ENCODE data around the gene PCBP1.

GRCh38 chr2:70133127-70133452, 45.8 kb downstream of the PCBP1 start:
- TF ChIP-seq, protein P1, sequence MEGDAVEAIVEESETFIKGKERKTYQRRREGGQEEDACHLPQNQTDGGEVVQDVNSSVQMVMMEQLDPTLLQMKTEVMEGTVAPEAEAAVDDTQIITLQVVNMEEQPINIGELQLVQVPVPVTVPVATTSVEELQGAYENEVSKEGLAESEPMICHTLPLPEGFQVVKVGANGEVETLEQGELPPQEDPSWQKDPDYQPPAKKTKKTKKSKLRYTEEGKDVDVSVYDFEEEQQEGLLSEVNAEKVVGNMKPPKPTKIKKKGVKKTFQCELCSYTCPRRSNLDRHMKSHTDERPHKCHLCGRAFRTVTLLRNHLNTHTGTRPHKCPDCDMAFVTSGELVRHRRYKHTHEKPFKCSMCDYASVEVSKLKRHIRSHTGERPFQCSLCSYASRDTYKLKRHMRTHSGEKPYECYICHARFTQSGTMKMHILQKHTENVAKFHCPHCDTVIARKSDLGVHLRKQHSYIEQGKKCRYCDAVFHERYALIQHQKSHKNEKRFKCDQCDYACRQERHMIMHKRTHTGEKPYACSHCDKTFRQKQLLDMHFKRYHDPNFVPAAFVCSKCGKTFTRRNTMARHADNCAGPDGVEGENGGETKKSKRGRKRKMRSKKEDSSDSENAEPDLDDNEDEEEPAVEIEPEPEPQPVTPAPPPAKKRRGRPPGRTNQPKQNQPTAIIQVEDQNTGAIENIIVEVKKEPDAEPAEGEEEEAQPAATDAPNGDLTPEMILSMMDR (IDR thresholded peaks at IDR 0.05), result no peak
- TF ChIP-seq POLR2A (IDR thresholded peaks at IDR 0.05), result no peak
- TF ChIP-seq EP300 (IDR thresholded peaks at IDR 0.05), result no peak
